HG02763 (cell line): Measurements from ENCODE around the gene FEN1.

ENCODE experiments used
- ATAC-seq: cut with Tn5 transposase; IDR thresholded peaks from one replicate; pipeline ENCODE4 v1.9.1; 2021; ENCODE audit warnings: mild to moderate bottlenecking, moderate library complexity; ENCODE audit not compliant: unreplicated experiment

The FEN1 gene

GRCh38 chr11:61774411-61774810 is 18.3 kb upstream of the FEN1 start:
- ATAC-seq: no peak

GRCh38 chr11:61775106-61775505 is 17.6 kb upstream of the FEN1 start:
- ATAC-seq: no peak

GRCh38 chr11:61775606-61776554 is 16.8 kb upstream of the FEN1 start:
- no peak for ATAC-seq

GRCh38 chr11:61776561-61777075 is 16.1 kb upstream of the FEN1 start:
- ATAC-seq: no peak

- no peak for ATAC-seq
Measured at GRCh38 chr11:61777234-61778090, 15.2 kb upstream of the FEN1 start.

- ATAC-seq: no peak
Measured at GRCh38 chr11:61778357-61778886, 14.3 kb upstream of the FEN1 start.

GRCh38 chr11:61778920-61779650 is 13.6 kb upstream of the FEN1 start:
- ATAC-seq: no peak

GRCh38 chr11:61779666-61780525 is 12.8 kb upstream of the FEN1 start:
- no peak for ATAC-seq

- ATAC-seq: no peak
Measured at GRCh38 chr11:61780581-61781162, 12.0 kb upstream of the FEN1 start.

GRCh38 chr11:61781585-61781984 is 11.1 kb upstream of the FEN1 start:
- ATAC-seq: no peak

- no peak for ATAC-seq
Measured at GRCh38 chr11:61782299-61782698, 10.4 kb upstream of the FEN1 start.

- ATAC-seq: no peak
Measured at GRCh38 chr11:61782841-61783240, 9.9 kb upstream of the FEN1 start.

GRCh38 chr11:61783717-61784505 is 8.8 kb upstream of the FEN1 start:
- ATAC-seq: no peak

- ATAC-seq: no peak
Measured at GRCh38 chr11:61784506-61784805, 8.3 kb upstream of the FEN1 start.

GRCh38 chr11:61785837-61786402 is 6.8 kb upstream of the FEN1 start:
- no peak for ATAC-seq

- no peak for ATAC-seq
Measured at GRCh38 chr11:61787928-61788491, 4.7 kb upstream of the FEN1 start.

- ATAC-seq: peak; percentile 6
Measured at GRCh38 chr11:61791737-61792309, 888 bp upstream of the FEN1 start.
